Activated CD8-positive, alpha-beta memory T cell treated with anti-CD3 and anti-CD28 coated beads, Interleukin-2, amount 50 U/mL, for 24 hours (primary cell): ENCODE measurements around the gene BTC.
"Not testable (repeated sequence)": the region's sequence is repeated elsewhere in the genome, so short reads cannot be mapped to it uniquely, and the experiment has no call there.

ENCODE experiments used
- DNase-seq: peaks from one replicate; pipeline ENCODE4 v3.0.0-alpha.2; 2020; ENCODE audit errors: extremely low read depth

Gene BTC, protein sequence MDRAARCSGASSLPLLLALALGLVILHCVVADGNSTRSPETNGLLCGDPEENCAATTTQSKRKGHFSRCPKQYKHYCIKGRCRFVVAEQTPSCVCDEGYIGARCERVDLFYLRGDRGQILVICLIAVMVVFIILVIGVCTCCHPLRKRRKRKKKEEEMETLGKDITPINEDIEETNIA

DNA sequence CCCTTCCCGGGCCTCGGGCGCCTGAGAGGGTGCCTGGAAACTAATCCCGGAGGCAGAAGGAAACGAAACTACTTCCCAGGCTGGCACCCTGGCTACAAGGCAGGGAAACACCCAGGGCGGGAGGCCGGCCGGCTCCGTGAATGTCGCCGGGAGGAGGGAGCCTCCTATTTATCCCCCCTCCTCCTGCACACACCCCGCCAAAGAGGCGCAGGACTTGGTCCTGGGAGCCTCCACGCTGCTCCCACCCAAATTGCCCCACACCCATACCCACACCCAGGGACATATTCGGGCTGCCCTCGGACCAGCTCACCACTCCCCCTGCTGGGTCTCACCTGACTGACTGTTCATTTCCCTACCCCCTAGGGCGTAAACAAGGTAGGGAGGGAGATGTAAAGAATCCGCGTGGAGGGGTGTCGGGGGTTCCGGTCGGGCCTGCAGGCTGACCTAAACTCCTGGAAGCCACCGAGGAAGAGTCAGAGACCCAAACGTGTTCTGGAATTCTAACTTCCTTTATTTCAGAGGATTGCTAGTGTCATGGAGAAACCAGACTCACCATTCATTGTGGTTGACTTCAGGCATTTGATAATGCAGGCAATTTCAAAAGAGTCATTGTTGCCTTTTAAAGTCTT, at the start of gene BTC:
TSS of gene BTC (minus strand) at position 142 of the 629 bp plus-strand sequence. CDS start 198 bp downstream, outside the sequence.
- DNase-seq: no peak

DNA sequence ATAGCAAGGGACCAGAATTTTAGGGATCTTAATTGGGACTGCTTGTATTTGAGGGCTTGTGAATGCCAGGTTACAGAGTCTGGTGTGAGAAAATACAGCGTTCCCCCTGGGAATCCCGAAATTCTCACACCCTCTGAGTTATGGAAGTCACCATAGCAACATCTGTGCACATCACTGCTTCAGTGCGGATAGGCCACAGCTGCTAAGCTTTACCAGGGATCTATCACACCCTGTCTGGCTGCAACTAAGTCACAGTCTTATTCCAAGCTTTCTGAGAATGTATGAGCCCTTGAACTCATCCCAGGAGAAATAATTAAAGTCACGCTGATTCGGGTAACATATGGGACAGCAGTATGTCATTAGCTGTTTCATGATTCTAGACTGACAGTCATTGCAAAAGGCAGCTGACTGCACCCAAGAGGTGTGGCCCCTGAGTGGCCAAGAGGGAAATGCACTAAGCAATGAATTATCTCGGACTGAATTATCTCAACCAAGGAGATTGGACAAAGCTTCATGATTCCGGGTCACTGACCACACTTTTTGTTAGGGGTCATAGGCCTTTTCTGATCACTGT, 46.7 kb upstream of the BTC start:
- no peak for DNase-seq

DNA sequence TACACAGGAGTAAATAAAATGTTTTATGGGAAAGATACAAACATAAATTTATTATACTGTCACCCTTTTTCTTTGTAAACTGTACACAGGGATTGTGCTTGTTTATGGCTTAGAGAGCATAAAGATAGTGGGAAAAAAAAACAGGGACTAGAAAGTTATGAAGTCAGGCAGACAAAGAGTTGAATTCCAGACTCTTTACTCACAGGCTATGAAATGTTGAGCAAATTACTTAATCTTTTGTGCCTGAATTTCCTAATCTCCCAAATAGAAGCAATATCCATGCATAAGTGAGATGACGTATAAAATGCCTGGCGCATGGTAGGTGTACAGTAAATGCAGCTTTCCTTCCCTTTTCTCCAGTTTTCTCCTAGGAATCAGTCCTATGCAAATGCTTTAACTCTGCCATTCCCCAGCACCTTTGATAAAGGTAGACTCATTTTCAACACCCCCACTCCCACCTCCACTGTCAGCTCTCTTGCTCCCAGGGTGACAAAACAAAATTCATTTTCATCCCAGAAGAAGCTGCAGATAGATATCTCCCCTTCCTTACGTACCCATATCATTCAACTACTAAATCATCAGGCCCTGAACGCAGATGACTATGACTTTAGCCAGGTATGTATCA, 44.5 kb upstream of the BTC start:
- no peak for DNase-seq

DNA sequence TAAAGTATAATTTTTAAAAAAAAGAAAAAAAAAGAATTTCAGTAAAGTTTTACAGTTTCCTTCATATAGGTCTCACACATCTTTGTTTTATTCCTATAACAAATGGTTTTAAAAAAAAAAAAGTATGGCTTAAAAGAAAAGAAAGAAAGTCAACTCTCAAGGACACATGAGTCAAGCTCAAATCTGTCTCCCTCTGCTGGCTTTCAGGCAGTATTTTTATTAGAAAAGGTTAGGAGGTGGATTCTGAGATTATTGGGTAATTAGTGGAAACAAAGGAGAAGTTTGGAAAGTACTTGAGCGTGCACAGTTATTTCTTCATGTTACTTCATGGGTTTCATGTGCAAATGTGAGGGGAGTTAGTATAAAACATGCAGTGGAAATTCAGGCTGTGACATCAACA, 36.6 kb upstream of the BTC start:
- DNase-seq: no peak

DNA sequence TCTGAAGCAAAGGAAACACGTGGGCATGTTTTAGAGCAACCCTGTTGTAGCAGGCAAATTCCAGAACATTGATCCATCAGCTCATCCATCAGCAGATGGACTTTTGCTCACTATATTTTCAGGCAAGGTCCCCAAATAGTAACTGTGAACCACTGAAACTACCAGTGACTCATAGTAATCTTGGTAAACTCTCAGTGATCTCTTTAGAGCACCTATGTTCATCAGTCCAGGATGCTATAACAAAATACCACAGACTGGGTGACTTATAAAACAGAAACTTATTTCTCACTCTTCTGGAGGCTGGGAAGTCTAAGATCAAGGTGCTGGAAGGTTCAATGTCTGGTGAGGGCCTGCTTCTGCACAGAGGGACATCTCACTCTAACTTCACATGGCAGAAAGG, 28.9 kb upstream of the BTC start:
- DNase-seq: no peak

DNA sequence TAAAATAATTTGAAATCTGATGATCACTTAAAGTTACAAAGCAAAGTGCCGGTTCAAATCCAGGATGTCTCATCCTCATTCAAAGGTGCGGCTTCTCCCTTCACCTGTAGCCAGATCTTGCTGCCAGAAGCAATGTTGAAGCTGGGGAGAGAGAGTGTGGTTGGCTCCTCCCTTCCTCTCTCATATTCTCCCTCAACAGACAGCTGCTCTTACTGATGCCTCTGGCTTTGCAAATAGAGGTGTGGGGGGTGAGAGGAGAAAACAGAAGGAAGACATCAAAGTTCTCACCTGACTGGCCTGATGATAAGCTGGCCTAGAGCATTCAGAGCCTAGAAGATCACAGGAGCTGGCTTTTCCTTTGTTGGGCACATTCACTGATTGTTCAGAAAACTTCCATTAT, 28.3 kb upstream of the BTC start:
- DNase-seq: no peak

DNA sequence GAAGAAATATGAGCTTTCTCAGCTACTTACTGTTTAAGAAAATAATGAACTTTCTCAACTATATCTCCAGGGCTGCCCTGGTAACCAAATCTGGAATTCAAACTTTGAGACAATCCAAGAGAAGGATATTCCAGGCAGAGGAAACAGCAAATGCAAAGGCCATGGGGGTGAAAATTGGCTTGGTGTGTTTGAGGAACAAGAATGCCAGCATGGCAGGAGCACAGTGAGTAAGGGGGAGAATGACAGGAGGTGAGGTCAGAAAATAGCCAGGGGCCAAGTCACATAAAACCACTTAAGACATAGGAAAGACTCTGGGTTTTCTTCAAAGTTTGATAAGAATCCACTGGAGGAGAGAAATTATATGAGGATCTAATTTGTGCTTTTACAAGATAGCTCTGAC, 27.2 kb upstream of the BTC start:
- DNase-seq: no peak

DNA sequence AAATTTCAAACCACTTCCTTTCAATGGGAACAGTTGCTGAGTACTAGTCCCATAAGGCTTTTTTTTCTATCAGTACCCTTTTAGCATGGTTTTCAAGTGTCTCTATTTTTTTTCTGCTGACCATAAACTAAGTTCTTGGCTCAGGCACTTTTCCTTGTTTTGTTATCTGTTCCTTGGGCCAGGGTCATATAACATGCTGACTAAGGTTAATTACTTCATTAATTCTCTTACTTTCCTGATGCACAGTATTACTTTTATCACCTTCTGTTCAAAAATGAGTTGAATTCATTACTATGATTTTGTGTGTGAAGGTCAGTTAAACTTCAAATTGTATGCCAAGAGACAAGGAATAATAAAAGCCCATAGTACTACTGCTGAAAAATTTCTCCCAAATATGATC, 19.7 kb upstream of the BTC start:
- DNase-seq: no peak

DNA sequence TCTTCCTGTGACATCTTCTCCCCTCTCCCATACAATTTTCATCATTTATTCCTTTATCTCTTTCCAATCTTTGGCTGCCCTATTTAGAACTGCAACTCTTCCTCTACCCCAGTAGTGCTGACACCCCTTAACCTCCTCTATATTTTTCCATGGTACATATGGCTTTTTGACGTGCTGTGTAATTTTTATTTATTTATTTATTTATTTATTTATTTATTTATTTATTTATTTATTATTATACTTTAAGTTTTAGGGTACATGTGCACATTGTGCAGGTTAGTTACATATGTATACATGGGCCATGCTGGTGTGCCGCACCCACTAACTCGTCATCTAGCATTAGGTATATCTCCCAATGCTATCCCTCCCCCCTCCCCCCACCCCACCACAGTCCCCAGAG, 17.7 kb upstream of the BTC start:
- not testable (repeated sequence) for DNase-seq

DNA sequence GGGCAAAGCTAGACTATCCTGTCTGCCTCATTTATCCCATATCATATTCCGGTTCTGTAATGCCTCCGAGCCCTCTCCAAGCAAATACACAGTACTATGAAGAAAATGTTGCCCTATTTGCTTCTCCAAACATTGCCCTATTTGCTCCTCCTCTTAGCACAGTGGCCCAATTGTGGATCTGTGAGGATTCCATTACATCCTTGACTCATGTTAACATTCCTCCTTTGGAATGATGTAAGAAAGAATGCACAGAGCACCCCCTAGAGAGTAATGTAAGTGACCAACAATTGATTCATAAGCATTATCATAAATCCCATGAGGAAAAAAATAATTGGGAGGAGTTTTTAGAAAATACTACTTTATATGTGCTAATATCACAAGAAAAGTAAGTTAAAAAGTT, 11.3 kb upstream of the BTC start:
- no peak for DNase-seq

DNA sequence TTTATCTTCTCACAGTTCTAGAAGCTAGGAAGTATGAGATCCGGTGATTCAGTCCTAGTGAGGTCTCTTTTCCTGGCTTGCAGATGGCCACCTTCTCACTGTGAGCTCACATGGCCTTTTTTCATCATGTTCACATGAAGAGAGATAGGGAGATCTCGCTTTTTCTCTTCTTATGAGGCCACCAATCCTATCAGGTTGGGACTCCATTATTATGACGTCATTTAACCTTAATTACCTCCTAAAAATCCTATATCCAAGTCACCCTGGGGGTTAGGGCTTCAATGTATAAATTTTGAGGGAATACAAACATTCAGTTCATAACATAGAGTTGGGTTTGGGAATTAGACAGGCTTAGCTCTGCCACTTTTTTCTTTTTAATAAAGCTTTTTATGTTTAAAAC, 6.0 kb upstream of the BTC start:
- no peak for DNase-seq

DNA sequence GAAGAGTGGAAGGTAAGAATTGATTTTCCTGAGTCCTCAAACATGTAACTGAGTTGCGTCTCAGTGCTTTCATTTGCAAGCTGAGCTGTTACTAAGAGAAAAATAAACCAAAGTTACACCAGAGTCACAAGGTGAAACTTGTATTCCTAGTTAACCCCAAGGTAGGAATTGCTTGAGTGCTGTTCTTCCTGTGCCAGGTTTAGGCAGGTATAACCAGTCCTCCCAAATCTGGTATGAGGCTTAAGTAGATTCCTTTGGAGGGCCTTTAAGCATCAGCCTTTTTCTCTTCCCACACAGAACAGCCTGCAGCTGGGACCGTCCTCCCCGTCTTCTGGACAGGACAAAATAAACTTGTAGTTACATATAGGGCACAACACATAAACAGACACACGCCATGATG, 2.3 kb upstream of the BTC start:
- DNase-seq: no peak

DNA sequence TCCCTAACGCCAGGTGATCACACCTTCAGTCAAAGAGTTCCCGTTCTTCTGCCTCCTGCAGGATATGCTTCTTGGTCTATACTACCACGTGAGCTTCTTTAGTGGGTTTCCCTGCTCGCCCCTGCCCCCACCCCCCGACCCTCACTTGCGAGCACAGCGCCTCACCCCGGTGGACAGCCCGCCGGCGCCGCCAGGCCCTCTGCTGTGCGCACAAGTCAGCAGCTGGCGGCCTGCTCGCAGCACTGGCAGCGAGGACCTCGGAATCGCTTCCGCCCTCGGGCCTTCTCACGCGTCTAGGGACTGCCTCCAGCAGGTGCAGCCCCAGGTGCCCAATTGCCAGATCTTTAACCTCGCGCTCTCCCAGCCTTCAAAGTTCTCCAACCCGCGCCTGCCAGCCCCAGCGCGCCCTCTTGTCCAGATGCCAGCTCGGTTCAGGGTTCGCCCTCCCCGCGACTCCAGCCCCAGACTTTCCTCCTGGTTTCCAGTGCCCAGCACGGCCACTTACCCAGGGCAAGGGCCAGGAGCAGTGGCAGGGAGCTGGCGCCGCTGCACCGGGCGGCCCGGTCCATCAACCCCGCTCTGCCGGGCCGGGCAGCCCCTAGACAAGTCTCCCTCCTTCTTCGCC, 454 bp downstream of the BTC start:
- no peak for DNase-seq

DNA sequence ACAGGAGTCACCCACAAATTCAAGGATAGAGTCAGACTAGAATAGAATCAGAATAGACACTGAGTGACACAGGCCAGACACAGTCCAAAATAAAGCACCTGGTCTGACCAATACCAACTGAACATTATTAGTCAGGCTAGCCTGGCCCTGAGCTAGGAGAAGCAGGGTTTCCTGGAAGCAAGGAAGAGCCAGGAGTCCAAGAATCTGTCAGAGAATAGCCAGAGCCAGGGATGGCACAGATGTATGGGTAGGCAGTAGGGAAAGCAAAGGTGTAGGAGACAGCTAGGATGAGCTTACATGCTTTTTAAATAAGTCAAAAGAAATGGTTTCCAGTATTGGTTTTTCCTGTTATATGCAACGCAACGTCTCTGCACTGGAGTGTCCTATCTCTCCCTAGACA, 3.7 kb downstream of the BTC start:
- no peak for DNase-seq

DNA sequence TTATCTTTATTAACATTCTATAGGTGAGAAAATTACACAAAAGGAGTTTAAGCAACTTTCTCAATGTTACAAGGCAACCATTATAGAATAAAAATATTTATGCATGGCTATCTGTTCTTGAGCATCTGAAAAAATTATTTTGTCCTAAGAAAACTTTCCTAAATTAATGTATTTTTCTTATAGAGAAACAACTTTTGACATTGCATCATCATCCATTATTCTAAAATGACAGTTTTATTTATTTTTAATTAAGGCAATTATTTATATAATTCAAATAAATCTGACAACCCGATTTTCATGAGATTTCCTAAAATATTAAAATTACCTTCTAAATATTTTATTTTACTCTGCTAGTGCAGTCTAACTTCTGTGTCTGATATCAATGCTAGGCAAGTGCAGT, 4.8 kb downstream of the BTC start:
- no peak for DNase-seq

DNA sequence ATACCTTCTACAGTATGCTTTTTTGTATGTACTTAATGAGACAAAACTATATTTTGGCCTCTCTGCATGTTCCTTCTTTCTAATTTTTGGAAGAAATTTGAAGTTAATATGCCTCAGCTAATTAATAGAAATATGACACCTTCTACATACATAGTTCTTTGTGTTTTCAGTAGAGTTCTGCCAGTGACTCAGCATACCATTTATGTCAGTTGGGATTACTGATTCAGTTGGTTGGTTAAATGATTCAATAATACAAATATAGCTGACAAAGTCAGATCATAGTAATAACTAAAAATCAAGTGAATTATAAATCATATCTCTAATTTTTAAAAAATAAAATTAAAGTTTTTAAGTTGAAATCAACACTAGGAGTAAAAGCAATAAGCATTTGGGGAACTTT, 16.8 kb downstream of the BTC start:
- no peak for DNase-seq

DNA sequence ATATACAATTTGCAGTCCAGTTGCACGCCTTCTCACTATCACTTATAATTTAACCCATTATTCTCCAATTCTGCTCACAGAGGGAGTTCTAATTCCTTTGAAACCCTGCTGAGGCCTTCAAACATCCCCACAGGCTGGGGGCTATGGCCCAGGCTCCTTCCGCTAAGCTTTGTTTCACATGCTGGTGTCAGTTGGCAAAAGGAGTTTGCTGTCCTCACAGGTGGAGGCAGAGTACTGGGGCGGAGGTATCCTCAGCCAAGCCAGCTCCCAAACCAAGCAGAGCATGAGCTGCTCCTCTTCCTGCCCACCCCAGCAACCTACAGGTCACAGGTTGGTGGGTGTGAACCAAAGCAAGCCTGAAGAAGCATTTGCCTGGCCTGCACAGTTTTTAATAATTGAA, 21.5 kb downstream of the BTC start:
- DNase-seq: no peak

DNA sequence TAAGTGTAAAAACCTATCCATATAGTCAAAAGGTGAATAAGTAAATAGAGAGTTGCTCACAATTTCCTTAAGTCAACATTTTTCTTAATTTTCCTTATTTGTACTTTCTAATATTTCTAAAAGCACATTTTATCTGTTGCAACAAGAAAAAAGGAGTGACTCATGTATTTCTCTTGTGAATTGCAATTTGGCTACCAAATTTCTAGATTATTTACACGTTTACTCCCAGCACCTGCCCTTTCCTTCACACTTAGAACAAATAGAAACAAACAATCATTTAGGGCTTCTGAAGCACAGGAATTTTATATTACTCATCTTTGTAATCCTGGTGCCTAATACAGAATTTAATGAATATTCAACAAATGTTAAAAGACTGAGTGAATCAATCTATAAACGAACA, 22.2 kb downstream of the BTC start:
- no peak for DNase-seq

DNA sequence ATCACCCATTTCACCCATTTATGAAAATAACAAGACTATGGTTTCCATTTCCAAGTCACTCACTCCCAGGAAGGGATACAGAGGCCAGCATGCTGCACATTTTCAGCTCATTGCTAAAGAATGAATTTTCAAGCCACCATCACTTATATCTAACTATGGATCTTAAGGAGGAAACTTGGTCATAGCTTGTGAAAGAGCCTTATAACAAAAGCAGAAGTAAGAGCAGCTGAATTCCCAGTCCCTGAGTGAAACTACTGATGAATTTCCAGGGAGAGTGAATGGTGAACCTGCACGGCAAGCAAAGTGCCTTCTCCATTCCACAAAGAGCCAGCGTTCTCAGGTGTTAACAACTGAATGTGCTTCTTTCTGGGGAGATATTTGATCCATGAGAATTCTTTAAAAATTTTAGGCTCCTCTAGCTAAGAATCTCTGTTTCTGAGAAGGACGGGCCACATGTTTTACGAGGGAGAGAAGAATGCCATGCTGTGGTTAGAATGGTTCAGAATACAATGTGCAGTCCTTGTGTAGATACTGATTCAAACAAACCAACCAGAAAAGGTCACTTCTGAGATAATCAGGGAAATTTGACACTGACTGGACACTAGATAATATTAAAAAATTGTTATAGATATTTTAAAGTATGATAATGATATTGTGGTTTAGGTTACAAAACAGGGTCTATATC, 24.0 kb downstream of the BTC start:
- DNase-seq: no peak

DNA sequence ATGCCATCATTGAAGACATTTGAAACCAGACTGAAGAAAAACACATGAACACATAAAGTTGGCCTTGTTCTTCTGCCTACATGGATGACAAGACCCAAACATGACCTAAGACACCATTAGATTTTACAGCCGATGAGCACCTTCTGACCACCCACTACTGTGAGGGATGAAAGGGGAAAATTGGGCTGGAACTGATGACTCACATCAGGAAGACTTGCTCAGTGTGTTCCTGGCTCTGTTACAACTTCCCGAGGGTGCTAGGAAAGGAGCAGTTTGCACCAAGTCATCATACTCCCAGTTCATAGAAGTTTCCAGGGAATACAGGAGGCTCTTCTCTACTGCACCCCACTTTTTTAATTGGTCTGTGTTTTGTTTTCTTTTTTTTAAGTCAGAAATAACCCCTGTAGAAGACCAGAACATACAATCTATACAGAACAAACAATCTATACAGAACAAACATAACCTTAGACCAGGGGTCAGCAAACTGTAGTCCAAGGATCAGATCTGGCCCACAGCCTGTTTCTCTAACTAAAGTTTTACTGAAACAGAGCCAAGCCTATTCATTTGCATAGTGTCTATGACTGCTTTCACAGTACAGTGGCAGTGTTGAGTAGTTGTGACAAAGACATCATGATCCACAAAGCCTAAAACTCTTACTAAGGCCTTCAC, 25.3 kb downstream of the BTC start:
- no peak for DNase-seq

DNA sequence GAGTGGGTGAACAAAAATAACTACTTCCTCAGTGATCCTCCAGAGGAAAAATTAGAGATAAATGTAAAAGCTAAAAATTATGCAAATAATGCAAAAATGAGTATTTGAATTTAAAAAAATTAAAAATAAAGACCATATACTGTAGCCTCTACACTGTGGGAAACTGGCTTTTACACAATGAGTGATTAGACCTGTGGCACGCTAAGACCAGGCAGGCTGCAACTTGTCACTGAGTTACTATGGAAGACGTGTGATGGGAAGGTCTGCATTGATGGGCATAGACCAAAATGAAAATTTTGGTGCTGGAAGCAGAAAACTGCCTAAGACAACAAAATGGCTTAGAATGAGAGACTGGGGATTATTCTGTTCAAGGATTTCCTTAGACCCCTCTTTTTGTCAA, 30.2 kb downstream of the BTC start:
- no peak for DNase-seq
